ENCODE results near the gene CAPZA3. TPM values are rescaled to one million over a fixed set of nuclear protein-coding genes. Genes with fewer than 3 reads are reported as not detected.
"Not testable (repeated sequence)": the region's sequence is repeated elsewhere in the genome, so short reads cannot be mapped to it uniquely, and the experiment has no call there.

The CAPZA3 gene, protein sequence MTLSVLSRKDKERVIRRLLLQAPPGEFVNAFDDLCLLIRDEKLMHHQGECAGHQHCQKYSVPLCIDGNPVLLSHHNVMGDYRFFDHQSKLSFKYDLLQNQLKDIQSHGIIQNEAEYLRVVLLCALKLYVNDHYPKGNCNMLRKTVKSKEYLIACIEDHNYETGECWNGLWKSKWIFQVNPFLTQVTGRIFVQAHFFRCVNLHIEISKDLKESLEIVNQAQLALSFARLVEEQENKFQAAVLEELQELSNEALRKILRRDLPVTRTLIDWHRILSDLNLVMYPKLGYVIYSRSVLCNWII
- total RNA-seq, result not detected
- long read RNA-seq, result 0 reads

- ATAC-seq, result no peak
- no peak for DNase-seq
- intact Hi-C loops (cut with DNase I, micrococcal nuclease), result no loop called here
Measured at GRCh38 chr12:18737819-18738218, at the start of gene CAPZA3, which contains the start of gene PLCZ1. Gene CAPZA3 (plus strand): TSS chr12:18738119. CDS start chr12:18738269, 150 bp downstream. Gene PLCZ1 (minus strand): TSS chr12:18738012. CDS start chr12:18737371, 641 bp downstream.

- ATAC-seq (no peak), DNase-seq (no peak)
- intact Hi-C loops (cut with DNase I, micrococcal nuclease), result no loop called here
Measured at GRCh38 chr12:18689771-18690170, 48.1 kb upstream of the CAPZA3 start.

DNA sequence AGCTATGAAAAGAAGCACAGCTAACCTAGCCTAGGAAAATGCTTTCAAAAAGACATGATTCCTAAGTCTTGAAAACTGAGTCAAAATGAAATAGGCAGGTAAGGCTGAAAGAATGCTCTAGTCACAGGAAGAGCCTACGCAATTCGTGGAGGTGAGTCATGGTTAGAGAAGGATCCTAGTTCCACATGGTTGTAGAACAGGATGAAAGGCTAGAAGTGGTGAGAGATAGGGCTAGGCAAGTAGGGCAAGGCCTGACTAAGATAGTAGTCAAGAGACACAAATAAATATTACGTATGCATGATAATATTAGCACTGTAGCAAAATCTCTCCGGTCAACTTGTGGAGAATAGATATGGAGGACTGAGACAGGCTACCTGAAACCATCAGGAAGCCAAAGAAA lies 47.3 kb upstream of the CAPZA3 start:
- intact Hi-C loops (cut with DNase I, micrococcal nuclease), result no loop called here
- ATAC-seq, result no peak
- DNase-seq, result no peak

DNA sequence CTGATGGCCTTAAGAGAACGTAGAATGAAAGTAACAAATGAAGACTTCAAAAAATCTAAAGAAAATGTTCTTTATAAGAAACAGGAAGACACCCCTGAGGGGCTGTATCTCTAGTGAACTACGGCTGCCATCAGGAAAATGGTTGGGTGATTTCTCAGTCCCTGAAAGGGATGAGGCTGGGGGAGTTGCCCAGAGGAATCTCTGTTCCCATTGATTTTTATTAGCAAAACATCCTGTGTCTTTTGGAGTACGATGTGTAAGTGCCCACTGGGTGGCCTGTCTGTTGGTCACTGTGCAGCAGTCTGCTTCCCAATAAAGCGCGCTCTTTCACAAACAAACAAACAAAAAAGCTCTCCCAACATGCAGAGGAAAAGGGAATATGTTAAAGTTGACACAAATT lies 43.9 kb upstream of the CAPZA3 start:
- intact Hi-C loops (cut with DNase I, micrococcal nuclease); DNase-seq; ATAC-seq: not testable (repeated sequence)

DNA sequence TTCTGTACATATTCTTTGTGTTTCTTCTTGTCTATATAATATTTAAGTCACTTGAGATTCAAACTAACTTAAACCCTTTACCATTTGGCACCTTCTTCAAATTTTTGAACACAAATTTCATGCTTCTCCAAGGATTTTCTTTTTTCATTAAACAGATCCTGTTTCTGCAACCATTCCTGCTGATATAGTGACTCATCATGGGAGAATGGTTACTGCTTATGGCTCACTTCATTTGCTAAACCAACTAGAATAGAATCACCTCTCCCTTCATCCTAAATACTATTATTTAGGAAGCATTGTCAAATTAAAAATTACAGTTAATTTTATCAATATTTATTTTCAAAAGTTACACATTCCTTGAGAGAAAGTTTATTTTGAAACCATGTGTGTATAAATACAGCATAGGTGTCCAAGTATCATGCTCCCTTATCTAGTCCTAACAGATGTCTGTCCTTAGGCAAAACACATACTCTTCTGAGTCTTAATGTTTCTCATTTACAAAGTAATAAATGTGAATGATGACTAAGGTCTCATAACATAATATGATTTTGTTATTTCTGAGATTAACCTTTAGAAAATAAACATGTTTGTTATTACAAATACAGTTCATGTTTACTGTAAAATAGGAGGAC lies 40.8 kb upstream of the CAPZA3 start:
- intact Hi-C loops (cut with DNase I, micrococcal nuclease), result no loop called here
- DNase-seq, result no peak
- no peak for ATAC-seq

DNA sequence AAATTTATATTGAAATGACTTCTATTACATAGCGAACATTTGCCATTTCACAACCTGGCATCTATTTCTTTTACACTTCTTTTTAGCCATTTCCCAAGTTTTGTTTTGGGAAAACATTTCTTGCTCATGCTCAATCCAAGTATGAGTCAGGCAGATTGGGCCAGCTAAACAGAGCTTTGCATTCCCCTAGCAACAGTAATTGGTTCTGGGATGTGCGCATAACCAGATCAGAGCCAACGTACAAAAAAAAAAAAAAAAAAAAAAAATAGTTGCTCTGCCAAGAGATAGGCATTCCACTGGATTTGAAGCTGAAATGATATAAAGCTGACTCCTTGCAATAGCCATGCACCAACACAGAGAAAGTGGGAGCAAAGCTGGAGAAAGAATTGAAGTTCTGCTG lies 37.6 kb upstream of the CAPZA3 start:
- no peak for DNase-seq
- intact Hi-C loops (cut with DNase I, micrococcal nuclease), result no loop called here
- ATAC-seq, result no peak

- intact Hi-C loops (cut with DNase I, micrococcal nuclease), result no loop called here
- no peak for ATAC-seq
- DNase-seq, result no peak
Measured at GRCh38 chr12:18703321-18703720, 34.6 kb upstream of the CAPZA3 start.

- no peak for ATAC-seq
- DNase-seq, result no peak
- intact Hi-C loops (cut with DNase I, micrococcal nuclease), result no loop called here
Measured at GRCh38 chr12:18703911-18704310, 34.0 kb upstream of the CAPZA3 start.

DNA sequence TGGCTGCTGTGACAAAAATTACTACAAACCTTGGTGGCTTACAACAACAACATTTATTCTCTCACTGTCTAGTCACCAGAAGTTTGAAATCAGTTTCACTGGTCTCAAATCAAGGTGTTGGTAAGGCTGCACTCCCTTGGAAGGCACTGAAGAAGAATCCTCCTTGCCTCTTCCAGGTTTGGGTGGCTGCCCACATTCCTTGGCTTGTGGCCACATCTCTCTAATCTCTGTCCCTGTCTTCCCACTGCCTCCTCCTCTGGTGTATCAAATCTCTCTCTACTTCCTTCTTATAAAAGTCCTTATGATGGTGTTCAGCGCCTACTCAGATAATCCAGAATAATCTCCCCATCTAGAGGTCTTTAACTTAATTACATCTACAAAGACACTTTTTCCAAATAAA lies 31.1 kb upstream of the CAPZA3 start:
- ATAC-seq (no peak), DNase-seq (no peak)
- intact Hi-C loops (cut with DNase I, micrococcal nuclease), result no loop called here

DNA sequence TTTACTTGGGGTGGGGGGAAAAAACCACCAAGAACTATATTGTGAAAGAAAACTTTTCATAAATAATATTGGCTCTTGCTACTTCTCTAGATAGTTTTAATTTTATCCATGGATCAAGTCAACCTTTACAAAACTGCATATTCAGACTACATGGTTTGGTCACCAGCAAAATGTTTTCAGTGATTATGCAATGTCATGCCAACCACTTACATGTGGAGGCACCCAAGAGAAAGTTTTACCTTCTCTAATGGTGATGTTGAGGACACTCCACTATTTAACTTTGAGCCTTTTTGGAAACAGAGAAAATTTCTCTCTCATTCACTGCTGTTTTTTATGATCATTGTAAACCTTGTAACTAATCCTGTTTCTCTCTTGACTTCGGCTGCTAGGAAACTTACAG lies 21.7 kb upstream of the CAPZA3 start:
- DNase-seq, result no peak
- no peak for ATAC-seq
- intact Hi-C loops (cut with DNase I, micrococcal nuclease), result no loop called here

DNA sequence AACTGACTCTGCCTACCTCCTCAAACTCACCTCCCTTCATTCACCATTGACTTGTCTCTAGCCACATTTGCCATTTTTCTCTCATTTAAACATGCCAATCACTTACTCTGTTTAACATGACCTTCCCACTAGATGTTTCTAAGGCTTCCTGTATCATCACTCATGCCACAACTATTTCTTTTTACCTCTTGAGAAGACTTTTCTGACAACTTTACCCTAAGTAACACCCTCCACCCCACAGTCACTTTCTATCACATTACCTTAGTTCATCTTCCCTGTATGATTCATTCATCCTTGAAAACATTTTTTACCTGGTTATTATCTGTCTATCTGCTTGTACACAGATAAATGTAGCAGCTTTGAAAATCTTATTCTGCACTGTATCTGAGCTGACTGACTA lies 19.5 kb upstream of the CAPZA3 start:
- no peak for DNase-seq
- ATAC-seq, result no peak
- intact Hi-C loops (cut with DNase I, micrococcal nuclease), result no loop called here

DNA sequence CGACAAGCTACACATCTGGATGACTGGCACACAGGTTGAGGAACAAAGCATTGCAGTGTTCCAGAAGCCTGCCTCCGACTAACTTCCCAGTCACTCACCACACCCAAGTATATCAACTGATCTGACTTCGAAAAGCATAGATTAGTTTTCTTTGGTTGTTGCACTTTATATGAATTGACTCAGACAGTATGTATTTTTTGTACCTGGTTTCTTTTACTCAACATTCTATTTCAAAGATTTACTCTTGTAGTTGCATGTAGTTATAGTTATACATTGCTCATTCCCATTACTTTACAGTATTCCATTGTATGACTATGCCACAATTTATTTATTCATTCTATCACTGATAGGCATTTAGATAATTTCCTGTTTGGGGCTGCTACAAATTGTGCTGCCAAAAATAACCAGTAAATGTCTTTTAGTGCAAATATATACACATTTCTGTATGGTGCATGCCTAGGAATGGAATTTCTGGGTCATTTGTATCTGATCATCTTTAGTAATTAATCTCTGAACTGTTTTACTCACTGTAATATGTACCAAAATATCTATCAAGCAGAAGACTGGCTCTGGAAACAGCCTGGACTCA lies 17.9 kb upstream of the CAPZA3 start:
- no peak for DNase-seq
- ATAC-seq, result no peak
- intact Hi-C loops (cut with DNase I, micrococcal nuclease), result no loop called here

DNA sequence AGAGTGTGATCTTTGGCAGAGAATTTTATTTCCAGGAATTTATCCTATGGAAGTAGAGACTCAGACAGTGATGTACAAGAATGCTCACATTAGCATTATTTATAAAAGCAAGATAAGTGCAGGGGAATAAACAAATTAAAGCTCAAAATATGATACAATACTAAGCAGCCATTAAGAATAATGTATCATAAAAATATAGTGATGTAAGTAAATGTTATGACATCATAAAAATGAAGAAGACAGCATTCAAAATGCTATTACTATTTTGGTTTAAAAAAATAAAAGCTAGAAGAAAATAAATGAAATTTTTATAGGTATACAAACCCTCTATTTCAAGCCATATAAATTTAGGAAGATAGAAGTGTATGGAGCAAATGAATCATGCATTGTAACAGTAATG lies 17.2 kb upstream of the CAPZA3 start:
- ATAC-seq, result no peak
- intact Hi-C loops (cut with DNase I, micrococcal nuclease), result no loop called here
- DNase-seq, result no peak

DNA sequence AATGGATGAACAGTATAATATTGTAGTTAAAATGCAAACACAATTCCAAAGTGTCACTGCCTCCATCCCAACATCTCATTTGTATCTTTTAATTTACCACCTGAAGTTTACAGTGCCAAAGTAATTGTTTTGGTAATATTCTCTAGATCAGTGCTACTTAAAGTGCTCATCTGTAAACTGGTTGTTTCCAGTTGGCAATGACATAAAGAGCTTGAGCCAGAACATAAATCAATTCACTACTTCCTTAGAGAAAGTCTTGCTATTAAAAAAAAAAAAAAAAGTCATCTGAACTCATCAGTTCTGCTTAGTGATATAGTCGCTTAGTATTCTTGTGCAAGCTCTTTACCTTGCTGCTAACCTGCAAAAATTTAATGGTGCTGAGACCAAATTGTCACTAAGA lies 16.5 kb upstream of the CAPZA3 start:
- DNase-seq, result no peak
- no peak for ATAC-seq
- intact Hi-C loops (cut with DNase I, micrococcal nuclease), result no loop called here

DNA sequence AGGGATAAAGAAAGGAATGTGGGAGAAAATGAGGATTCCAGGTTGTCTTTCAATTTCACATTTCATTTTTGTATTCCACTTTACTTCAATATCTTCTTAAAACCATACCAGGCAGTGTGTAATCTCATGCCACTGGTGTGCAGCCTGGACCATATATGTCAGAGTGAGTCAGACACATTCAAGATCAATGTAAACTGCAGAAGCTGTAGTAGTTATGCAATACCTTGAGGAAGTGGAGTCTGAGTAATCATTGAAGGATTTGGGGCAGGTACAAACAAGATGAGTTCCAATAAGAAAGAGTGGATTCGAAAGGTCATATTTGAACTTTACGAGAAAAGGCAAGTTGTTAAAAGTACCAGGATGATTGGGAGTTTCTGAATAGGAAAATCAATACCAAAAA lies 14.2 kb upstream of the CAPZA3 start:
- DNase-seq (no peak), ATAC-seq (peak; percentile 51)
- intact Hi-C loops (cut with DNase I, micrococcal nuclease), result no loop called here

GRCh38 chr12:18731156-18731555 lies 6.8 kb upstream of the CAPZA3 start:
- ATAC-seq (no peak), DNase-seq (no peak)
- intact Hi-C loops (cut with DNase I, micrococcal nuclease), result no loop called here

DNA sequence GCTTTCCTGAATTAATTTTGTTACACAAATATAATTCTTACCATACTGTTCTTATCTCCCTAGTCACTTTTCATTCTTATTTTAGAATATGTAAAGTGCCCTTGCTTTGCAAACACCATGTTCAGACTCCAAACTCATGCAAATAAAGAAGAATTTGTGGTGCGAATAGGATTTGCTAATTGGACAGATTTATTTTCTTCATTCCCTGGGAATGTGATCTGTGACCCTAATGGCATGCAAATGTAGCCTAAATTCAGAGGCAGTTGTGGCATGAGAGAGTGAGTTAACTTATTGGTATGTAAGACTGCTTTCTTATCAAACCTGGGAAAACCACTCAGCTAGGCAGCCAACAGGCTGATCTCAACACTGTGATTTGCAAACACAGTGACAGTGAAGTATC lies 10.0 kb downstream of the CAPZA3 start:
- DNase-seq (no peak), ATAC-seq (no peak)
- intact Hi-C loops (cut with DNase I, micrococcal nuclease), result no loop called here

GRCh38 chr12:18749386-18749957 lies 11.6 kb downstream of the CAPZA3 start:
- DNase-seq (no peak), ATAC-seq (no peak)
- intact Hi-C loops (cut with DNase I, micrococcal nuclease), result no loop called here

- ATAC-seq (no peak), DNase-seq (no peak)
- intact Hi-C loops (cut with DNase I, micrococcal nuclease), result no loop called here
Measured at GRCh38 chr12:18750085-18750484, 12.2 kb downstream of the CAPZA3 start.

GRCh38 chr12:18751866-18752265 lies 13.9 kb downstream of the CAPZA3 start:
- ATAC-seq (no peak), DNase-seq (no peak)
- intact Hi-C loops (cut with DNase I, micrococcal nuclease), result no loop called here
